Panc1 (cell line): ENCODE data around the gene LAG3. TPM values are rescaled to one million over a fixed set of nuclear protein-coding genes. Genes with fewer than 3 reads are reported as not detected.
A peak's percentile ranks its signal among the peaks of the same experiment; 100 is the strongest.

Experiments
- ATAC-seq: fragments of 200-7000 bp; cut with Tn5 transposase; 2 replicates; pipeline ENCODE4 v1.9.1; 2020; ENCODE audit warnings: mild to moderate bottlenecking, moderate library complexity
- BruUV-seq: library from RNA; stranded (reverse); fragments of 400-500 nt; replicated peaks from 2 replicates; lab custom pipeline; 2021; lab: Mats Ljungman, UMichigan
- CTCF ChIA-PET: fragments of 300-600 bp; sonication (Branson Sonifier 250); formaldehyde crosslinking; loops from one replicate; lab custom pipeline; 2022; ENCODE audit warnings: antibody characterized with exemption; lab: Charles Lee
- POLR2A ChIA-PET: fragments of 300-600 bp; sonication (Branson Sonifier 250); formaldehyde crosslinking; loops from one replicate; lab custom pipeline; 2022; ENCODE audit warnings: antibody characterized with exemption; lab: Charles Lee
- DNase-seq: peaks from one replicate; pipeline ENCODE4 v3.0.0-alpha.2; 2010; ENCODE audit warnings: low read depth, low spot score
- H3K27ac ChIP-seq: 2 replicates; pipeline ENCODE4 v1.5.1; 2011; ENCODE audit warnings: mild to moderate bottlenecking, low read length, inconsistent platforms
- H3K27me3 ChIP-seq: fragments of 200-500 bp; sonication (Bioruptor generic); 2 replicates; pipeline ENCODE4 v1.6.0; 2014; ENCODE audit warnings: low read length, inconsistent platforms; ENCODE audit not compliant: control insufficient read depth, insufficient read depth
- H3K36me3 ChIP-seq: fragments of 200-500 bp; sonication (Bioruptor generic); 2 replicates; pipeline ENCODE4 v1.5.1; 2014; ENCODE audit warnings: inconsistent platforms, mild to moderate bottlenecking, low read length, moderate library complexity; ENCODE audit not compliant: control insufficient read depth, insufficient read depth
- H3K4me1 ChIP-seq: 2 replicates; pipeline ENCODE4 v1.5.1; 2011; ENCODE audit warnings: inconsistent platforms, mild to moderate bottlenecking, low read length, moderate library complexity; ENCODE audit not compliant: control insufficient read depth, insufficient read depth
- H3K4me3 ChIP-seq, 2 experiments: 2 replicates each; pipeline ENCODE4 v1.5.1; 2011 to 2012; ENCODE audit warnings: low read depth in 2 of 2, low read length in 2 of 2, mild to moderate bottlenecking in 2 of 2, inconsistent platforms in 1 of 2, moderate library complexity in 1 of 2
- H3K9me3 ChIP-seq: fragments of 200-500 bp; sonication (Bioruptor generic); 2 replicates; pipeline ENCODE4 v1.5.1; 2014; ENCODE audit warnings: low read depth, mild to moderate bottlenecking, inconsistent platforms, low read length, moderate library complexity; ENCODE audit not compliant: control insufficient read depth, insufficient read depth
- POLR2AphosphoS5 ChIP-seq: IDR thresholded peaks from 2 replicates; pipeline ENCODE4 v1.6.1; 2012; ENCODE audit warnings: mild to moderate bottlenecking, low read depth, low read length, moderate library complexity
- SIN3A ChIP-seq: IDR thresholded peaks from 2 replicates; pipeline ENCODE4 v1.6.1; 2012; ENCODE audit warnings: low read depth, mild to moderate bottlenecking, low read length, moderate library complexity, borderline replicate concordance; ENCODE audit not compliant: insufficient read depth
- TCF7L2 ChIP-seq: IDR thresholded peaks from 2 replicates; pipeline ENCODE4 v1.6.1; 2011; ENCODE audit warnings: mild to moderate bottlenecking, low read depth, low read length, inconsistent platforms
- in situ Hi-C: cut with HindIII; loops from 2 replicates; pipeline ENCODE4 v1.10.0; 2016; ENCODE audit warnings: low sequenced_read_pairs, low pct_unique_long_range_greater_than_20kb
- intact Hi-C: fragments of 100-400 bp; cut with micrococcal nuclease; formaldehyde crosslinking; loops from one replicate; pipeline ENCODE4 v1.10.0; 2022; ENCODE audit not compliant: unreplicated experiment
- total RNA-seq: library from RNA; stranded (reverse); gene quantifications from one replicate; pipeline ENCODE4 v1.2.1, GENCODE V29; 2021; ENCODE audit not compliant: unreplicated experiment
- TF ChIP-seq, protein P1 (sequence below), 2 experiments: IDR thresholded peaks; 2 replicates each; pipeline ENCODE4 v1.6.1; 2011 to 2012; ENCODE audit warnings: low read depth in 2 of 2, control low read depth in 1 of 2, low read length in 1 of 2, mild to moderate bottlenecking in 1 of 2, moderate library complexity in 1 of 2; ENCODE audit not compliant: insufficient read depth in 1 of 2
- TF ChIP-seq, protein P2 (sequence below): fragments of 450-650 bp; IDR thresholded peaks from 2 replicates; pipeline ENCODE4 v1.5.1; 2017; ENCODE audit warnings: mild to moderate bottlenecking

The LAG3 gene
- total RNA-seq, 1 experiment from 2014 or later, result 2.7 TPM

DNA sequence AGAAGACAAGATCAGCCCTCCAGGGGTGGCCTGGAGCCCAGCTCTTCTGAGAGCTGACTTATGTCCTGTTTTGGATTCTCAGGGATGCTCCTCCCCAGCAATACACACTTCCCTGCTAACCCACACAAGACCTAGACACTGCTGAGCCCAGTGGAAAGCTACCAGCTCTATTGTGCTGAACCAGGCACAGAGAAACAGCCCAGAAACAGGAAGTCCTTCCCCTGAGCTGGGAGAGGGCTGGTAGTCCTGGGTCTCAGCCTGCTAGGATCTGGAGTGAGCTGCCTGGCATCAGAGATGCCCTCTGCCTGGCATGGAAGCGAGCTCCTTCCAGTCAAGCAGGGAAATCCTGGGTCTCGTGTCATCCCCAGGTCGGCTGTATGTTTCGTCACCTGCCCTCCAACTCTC is 1.2 kb upstream of the LAG3 start:
- TF ChIP-seq, protein P1, sequence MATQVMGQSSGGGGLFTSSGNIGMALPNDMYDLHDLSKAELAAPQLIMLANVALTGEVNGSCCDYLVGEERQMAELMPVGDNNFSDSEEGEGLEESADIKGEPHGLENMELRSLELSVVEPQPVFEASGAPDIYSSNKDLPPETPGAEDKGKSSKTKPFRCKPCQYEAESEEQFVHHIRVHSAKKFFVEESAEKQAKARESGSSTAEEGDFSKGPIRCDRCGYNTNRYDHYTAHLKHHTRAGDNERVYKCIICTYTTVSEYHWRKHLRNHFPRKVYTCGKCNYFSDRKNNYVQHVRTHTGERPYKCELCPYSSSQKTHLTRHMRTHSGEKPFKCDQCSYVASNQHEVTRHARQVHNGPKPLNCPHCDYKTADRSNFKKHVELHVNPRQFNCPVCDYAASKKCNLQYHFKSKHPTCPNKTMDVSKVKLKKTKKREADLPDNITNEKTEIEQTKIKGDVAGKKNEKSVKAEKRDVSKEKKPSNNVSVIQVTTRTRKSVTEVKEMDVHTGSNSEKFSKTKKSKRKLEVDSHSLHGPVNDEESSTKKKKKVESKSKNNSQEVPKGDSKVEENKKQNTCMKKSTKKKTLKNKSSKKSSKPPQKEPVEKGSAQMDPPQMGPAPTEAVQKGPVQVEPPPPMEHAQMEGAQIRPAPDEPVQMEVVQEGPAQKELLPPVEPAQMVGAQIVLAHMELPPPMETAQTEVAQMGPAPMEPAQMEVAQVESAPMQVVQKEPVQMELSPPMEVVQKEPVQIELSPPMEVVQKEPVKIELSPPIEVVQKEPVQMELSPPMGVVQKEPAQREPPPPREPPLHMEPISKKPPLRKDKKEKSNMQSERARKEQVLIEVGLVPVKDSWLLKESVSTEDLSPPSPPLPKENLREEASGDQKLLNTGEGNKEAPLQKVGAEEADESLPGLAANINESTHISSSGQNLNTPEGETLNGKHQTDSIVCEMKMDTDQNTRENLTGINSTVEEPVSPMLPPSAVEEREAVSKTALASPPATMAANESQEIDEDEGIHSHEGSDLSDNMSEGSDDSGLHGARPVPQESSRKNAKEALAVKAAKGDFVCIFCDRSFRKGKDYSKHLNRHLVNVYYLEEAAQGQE (IDR thresholded peaks at IDR 0.05; ENCODE audit: insufficient read depth in 1 of 2, low read depth in 2 of 2, low read length in 1 of 2), result no peak
- TF ChIP-seq, protein P2, sequence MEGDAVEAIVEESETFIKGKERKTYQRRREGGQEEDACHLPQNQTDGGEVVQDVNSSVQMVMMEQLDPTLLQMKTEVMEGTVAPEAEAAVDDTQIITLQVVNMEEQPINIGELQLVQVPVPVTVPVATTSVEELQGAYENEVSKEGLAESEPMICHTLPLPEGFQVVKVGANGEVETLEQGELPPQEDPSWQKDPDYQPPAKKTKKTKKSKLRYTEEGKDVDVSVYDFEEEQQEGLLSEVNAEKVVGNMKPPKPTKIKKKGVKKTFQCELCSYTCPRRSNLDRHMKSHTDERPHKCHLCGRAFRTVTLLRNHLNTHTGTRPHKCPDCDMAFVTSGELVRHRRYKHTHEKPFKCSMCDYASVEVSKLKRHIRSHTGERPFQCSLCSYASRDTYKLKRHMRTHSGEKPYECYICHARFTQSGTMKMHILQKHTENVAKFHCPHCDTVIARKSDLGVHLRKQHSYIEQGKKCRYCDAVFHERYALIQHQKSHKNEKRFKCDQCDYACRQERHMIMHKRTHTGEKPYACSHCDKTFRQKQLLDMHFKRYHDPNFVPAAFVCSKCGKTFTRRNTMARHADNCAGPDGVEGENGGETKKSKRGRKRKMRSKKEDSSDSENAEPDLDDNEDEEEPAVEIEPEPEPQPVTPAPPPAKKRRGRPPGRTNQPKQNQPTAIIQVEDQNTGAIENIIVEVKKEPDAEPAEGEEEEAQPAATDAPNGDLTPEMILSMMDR, result no peak
- TF ChIP-seq POLR2AphosphoS5 (no peak; the same call in 1 of the 2 replicates), TCF7L2 (no peak), SIN3A (no peak)
- Histone ChIP-seq H3K4me3 (no peak overlapping the region), H3K27ac (no peak overlapping the region), H3K4me1 (peaks cover 27% of the 10 kb centered on the region), H3K36me3 (peaks cover 2% of the 10 kb centered on the region), H3K9me3 (no peaks in the 10 kb centered on the region), H3K27me3 (no peaks in the 10 kb centered on the region)
- ChIA-PET CTCF (no interaction called here), POLR2A (interaction anchor here (0.6 to 1.0 kb wide), 2 partner anchors 31 to 276 kb away, joined by 3 read pairs; no protein-coding TSS in a partner anchor)
- intact Hi-C loops (no loop called here), in situ Hi-C loops (no loop called here)
- DNase-seq (no peak), ATAC-seq (no peak)
- BruUV-seq, result no TSS peak

DNA sequence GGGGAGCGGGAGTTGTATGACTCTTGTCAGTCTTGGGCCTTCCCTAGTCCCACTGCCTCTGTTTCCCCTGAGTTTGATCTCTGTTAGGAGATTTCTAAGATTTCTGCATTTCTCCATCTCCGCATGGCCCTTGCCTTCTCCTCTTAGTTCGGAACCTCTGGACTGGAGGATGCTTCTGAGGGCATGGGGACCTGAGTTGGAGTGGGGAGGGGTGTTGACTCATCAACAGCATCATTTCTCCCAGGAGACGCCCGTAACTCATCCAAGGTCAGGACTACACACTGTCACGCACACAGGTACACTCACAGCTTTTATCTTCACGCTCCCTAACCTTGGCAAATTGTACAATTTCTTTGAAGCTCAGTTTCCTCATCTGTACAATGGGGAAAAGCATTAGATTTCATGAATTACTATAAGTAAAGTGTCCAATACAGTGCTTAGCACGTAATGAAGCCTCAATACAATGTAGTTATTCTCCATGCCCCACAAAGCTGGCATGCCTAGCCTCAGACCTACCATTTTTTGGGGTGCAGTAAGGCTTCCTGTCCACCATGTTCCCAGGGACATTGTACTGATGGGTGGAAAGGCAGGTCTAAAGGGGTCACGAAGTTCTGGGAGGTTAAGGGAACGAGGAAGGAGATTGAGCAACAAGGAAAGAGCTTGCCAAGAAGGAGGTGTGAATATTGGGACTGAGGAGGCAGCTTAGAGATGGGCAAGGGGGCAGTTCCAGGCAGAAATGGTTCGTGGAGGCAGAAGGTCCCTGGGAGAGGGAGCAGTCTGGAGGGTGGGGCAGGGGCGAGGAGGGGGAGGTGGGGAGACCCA is 600 bp upstream of the LAG3 start:
- ChIA-PET POLR2A (interaction anchor here (0.6 to 1.0 kb wide), 5 partner anchors 12 to 277 kb away, joined by 3 to 15 read pairs (median 3); partner anchors contain the start of genes MLF2 and USP5), CTCF (interaction anchor here (0.5 kb wide), 1 partner anchor 30 kb away, joined by 7 read pairs; no protein-coding TSS in a partner anchor)
- H3K27ac ChIP-seq, result no peak overlapping the region
- in situ Hi-C loops, result no loop called here
- peaks cover 27% of the 10 kb centered on the region for H3K4me1 ChIP-seq
- TF ChIP-seq TCF7L2 (no peak), SIN3A (no peak), POLR2AphosphoS5 (no peak; the same call in 1 of the 2 replicates)
- TF ChIP-seq, protein P2, result no peak
- TF ChIP-seq, protein P1 (IDR thresholded peaks at IDR 0.05; ENCODE audit: insufficient read depth in 1 of 2, low read depth in 2 of 2, low read length in 1 of 2), result no peak
- no peaks in the 10 kb centered on the region; the same call in none of the 2 replicates for H3K36me3 ChIP-seq
- no peaks in the 10 kb centered on the region for H3K9me3 ChIP-seq
- ATAC-seq (peak; percentile 4; the same call in 1 of the 2 replicates), DNase-seq (no peak)
- intact Hi-C loops, result no loop called here
- no peaks in the 10 kb centered on the region for H3K27me3 ChIP-seq
- BruUV-seq, result no TSS peak
- H3K4me3 ChIP-seq, result no peak overlapping the region
